GM21717 (cell line): ENCODE data around the gene CDCP1.

Experiments
- ATAC-seq: cut with Tn5 transposase; IDR thresholded peaks from one replicate; pipeline ENCODE4 v1.9.1; 2021; ENCODE audit warnings: mild to moderate bottlenecking, moderate library complexity; ENCODE audit not compliant: unreplicated experiment

The CDCP1 gene, protein sequence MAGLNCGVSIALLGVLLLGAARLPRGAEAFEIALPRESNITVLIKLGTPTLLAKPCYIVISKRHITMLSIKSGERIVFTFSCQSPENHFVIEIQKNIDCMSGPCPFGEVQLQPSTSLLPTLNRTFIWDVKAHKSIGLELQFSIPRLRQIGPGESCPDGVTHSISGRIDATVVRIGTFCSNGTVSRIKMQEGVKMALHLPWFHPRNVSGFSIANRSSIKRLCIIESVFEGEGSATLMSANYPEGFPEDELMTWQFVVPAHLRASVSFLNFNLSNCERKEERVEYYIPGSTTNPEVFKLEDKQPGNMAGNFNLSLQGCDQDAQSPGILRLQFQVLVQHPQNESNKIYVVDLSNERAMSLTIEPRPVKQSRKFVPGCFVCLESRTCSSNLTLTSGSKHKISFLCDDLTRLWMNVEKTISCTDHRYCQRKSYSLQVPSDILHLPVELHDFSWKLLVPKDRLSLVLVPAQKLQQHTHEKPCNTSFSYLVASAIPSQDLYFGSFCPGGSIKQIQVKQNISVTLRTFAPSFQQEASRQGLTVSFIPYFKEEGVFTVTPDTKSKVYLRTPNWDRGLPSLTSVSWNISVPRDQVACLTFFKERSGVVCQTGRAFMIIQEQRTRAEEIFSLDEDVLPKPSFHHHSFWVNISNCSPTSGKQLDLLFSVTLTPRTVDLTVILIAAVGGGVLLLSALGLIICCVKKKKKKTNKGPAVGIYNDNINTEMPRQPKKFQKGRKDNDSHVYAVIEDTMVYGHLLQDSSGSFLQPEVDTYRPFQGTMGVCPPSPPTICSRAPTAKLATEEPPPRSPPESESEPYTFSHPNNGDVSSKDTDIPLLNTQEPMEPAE

GRCh38 chr3:45145681-45146614 lies at the start of gene CDCP1:
CDCP1 (minus strand) TSS chr3:45146378; CDS start chr3:45146287, 91 bp downstream.
- no peak for ATAC-seq

DNA sequence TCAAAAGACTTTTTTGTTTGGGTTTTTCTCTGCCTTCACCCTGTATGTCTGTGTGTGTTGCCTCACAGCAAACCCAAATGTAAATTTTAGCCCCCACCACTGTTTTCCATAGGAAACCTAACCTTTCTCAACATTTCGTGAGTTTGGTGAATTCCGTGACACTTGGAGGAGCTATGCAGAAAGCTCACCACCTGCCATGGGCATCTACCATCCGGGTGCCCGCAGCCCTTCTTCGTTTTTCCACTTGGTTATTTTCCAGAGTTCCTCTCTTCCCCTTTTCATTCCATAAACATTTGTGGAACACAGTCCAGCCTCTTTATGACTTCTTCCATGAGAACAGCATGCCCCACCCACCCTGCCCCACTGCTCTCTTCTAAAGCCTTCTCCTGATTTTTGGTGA lies 48.6 kb upstream of the CDCP1 start:
- no peak for ATAC-seq

- no peak for ATAC-seq
Measured at GRCh38 chr3:45191924-45192417, 45.8 kb upstream of the CDCP1 start.

GRCh38 chr3:45191424-45191823 lies 45.2 kb upstream of the CDCP1 start:
- ATAC-seq = no peak

DNA sequence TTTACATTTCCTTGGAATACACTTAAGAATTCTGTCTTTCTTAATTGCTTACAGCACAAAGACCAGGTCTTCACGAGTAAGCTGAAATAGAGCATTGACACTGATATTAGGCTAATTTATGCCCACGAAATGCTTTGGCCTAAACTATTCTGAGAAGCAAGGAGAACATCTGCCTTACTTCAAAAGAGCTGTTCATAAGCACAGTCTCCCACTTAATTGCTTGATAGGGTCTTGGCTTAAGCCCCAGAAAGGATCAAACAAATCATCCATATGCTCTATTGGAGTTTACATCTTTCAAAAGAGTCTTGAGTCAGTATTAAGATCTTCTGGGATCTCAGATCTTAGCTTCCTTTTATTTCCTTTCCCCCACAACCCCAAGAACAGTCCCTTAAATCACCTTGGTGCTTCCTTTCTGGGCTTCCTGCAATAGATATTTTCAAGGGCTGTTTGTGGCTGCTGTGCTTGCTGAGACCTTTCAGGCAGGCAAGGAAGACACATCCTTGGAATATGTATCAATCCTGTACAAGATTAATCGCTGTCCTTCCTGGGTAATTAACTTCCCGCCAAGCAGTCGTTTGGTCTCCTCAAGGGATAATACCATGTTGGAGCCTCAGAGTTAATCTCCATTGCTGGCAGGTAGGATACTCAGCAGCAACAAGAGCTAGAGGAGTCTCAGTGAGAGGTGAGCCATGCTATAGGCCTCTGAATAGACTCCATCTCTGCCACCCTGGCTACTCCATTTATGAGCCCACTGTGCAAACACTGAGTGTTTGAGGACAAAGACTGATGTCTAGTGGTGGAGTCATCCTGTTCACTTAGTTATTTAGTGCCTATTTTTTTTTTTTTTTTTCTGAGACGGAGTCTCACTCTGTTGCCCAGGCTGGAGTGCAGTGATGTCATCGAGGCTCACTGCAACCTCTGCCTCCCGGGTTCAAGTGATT lies 42.8 kb upstream of the CDCP1 start:
- no peak for ATAC-seq

- no peak for ATAC-seq
Measured at GRCh38 chr3:45187694-45188141, 41.5 kb upstream of the CDCP1 start.

DNA sequence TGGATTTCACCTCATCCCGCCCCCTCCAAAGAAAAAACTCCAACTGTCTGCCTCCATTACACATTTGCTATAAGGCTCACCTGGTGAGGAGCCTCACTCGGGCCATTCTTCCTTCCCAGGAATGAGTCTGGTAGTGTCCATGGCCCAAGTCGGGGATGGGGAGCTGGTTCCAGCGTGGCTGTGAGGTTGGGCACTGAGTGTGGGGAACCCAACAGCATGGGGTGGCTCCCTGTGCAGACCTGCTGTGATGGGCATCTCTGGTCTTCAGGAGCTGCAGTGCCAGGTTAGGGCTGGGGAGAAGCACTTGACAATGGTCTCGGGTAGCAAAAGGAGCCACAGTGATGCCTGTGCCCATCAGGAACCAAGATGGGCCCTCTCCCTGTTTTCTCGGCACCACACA lies 40.7 kb upstream of the CDCP1 start:
- no peak for ATAC-seq

- ATAC-seq = no peak
Measured at GRCh38 chr3:45185461-45185860, 39.3 kb upstream of the CDCP1 start.

DNA sequence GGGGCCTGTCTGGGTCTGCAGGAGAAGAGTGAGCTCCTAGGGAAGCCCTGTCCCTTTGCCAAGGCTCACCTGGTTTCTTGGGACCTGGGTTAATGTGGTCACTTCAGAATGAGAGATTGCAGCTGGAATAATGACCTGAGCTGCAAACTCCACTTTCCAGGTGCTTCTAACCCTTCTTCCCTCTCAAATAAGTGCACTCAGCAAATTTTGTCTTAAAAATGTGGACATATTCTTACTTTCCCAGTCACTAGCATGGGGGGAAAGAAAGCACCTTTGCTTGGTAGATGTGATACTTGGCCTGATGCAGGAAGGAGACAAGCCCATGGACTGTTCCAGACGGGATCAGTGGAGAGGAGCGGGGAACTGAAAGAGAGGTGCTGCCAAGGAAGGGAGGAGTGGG lies 38.9 kb upstream of the CDCP1 start:
- ATAC-seq = no peak

GRCh38 chr3:45183872-45184262 lies 37.7 kb upstream of the CDCP1 start:
- no peak for ATAC-seq

GRCh38 chr3:45182915-45183871 lies 37.0 kb upstream of the CDCP1 start:
- ATAC-seq = no peak

DNA sequence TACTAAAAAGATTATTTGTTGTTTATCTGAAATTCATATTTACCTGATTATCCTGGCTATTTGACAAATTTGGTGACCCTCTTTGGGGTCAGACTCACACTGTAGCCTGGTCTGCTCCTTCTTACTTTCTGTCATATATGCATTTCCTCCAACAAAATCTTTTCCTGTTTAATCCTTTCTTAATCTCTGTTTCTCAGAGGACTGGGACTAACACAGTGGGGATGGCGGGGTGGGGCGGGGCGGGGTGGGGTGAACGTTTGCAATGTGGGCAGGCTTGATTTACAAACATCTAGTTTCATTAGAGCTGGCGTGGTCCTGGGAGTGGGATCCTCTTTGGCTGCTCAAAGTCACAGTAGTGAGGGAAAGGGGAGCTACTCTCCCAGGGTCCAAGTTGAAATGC lies 35.3 kb upstream of the CDCP1 start:
- ATAC-seq = no peak

GRCh38 chr3:45180899-45181298 lies 34.7 kb upstream of the CDCP1 start:
- no peak for ATAC-seq

DNA sequence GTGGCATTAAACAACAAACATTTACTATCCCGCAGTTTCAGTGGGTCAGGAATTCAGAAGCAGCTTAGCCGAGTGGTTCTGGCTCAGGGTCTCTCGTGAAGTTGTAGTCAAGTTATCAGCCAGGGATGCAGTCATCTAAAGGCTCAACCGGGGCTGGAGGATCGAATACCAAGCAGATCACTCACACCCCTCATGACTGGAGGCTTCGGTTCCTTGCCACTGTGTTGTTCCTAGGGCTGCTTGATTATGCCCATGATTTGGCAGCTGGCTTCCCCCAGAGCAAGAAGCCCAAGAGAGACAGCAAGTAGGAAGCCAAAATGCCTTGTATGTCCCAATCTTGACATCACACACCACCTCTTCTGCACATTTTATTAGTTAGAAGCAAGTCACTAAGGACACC lies 33.9 kb upstream of the CDCP1 start:
- no peak for ATAC-seq

DNA sequence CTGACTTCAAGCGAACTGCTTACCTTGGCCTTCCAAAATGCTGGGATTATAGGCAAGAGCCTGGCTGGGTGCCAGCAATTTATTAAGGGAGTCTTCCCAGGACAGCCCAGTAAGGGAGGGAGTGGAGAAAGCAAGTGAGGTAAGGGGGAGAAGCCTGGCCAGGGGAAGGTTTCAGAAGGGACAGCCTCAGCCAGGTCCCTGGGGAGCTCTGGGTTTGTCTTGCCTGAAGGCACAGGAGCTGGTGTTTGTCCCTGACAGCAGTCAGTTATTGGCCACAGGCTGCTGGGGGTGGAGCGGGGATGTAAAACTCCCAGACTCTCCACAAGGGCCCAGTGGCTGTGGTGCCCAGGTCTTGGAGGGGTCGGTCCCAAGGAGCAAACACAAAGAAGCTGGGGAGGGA lies 33.0 kb upstream of the CDCP1 start:
- ATAC-seq = no peak

DNA sequence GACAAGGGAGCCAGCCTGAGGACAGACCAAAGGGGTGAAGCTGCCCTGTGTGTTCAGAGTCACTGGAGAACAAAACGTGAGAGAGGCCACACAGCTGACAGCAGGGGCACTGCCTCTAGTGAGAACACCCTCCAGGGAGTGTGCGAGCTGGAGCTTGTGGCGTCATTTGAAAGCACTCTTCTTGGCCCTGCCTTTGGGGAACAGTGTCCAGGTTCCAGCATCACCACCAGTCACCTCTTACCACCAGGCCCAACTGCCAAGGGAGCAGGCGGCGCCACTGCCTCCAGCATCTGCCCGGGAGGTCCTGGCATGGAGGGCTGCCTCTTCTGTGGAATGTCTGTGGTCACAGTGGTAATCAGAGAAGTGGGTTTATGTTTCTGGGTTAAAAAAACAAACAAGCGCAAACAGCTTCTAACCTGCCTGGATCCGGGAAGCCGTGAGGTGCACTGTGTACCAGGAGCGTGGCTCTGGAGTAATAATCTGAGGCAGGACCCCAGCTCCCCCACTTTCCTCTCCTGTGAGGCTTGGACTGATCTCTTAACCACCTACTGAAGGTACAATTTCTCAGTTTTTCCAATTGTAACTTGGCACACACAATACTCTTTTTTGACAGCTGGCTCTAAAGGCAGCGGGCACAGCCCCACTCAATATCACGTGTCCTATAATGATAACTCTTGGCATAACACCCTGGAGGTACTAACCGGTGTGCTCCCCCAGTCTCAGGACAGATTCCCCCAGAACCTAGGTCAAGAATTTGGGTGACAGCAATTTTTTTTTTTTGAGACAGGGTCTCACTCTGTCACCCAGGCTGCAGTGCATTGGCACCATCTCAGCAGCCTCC lies 32.2 kb upstream of the CDCP1 start:
- no peak for ATAC-seq

DNA sequence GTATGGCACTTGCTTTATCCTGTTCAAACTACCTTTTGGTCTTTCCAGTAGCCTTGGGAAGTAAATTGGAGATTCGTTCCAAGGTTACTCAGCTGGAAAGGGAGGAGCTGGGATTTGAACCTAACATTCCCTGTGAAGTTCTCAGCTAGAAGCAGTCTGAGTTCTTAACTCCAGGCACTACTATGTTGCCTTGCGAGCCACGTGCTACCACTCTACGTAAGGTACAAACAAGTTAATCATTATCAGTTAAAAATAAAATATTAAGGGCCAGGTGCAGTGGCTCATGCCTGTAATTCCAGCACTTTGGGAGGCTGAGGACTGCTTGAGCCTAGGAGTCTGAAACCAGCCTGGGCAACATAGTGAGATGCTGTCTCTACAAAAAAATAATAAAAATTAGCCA lies 30.7 kb upstream of the CDCP1 start:
- ATAC-seq = no peak

DNA sequence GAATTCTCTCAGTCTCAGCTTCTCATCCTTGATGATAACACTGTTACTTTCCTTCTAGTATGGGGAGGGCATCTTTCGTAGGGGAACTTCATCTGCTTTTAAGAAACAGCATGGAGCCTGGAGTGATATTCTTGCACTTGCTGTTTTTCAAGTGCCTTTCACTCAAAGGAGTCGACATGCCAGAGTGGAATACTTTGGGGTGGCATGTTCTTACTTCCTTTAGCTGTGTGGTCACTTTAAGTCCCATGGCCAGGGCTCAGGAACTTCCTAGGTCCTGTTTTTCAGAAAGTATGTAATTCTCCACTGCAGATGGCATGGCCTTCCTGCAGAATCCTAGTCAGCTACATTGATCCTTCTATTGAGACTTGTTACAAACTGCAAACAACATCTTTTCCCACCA lies 28.1 kb upstream of the CDCP1 start:
- no peak for ATAC-seq
